DOHH2 (cell line): Measurements from ENCODE around the gene PCDHB15.
"Not testable (repeated sequence)": the region's sequence is repeated elsewhere in the genome, so short reads cannot be mapped to it uniquely, and the experiment has no call there.

Experiments used
- H3F3A ChIP-seq: fragments of 200-600 bp; sonication (generic), shearing (Covaris generic); 2 replicates; pipeline ENCODE4 v1.6.0; 2016; ENCODE audit warnings: antibody characterized with exemption, mild to moderate bottlenecking; ENCODE audit not compliant: control insufficient read depth, insufficient read depth
- H3K27ac ChIP-seq: fragments of 200-600 bp; sonication (generic); 2 replicates; pipeline ENCODE4 v1.5.1; 2014; ENCODE audit warnings: low read depth, mild to moderate bottlenecking, low read length, moderate library complexity
- H3K27me3 ChIP-seq: fragments of 200-600 bp; sonication (generic); 2 replicates; pipeline ENCODE4 v1.6.1; 2014; ENCODE audit warnings: mild to moderate bottlenecking, low read length, mixed read lengths; ENCODE audit not compliant: control insufficient read depth
- H3K36me3 ChIP-seq: fragments of 200-600 bp; sonication (generic); 2 replicates; pipeline ENCODE4 v1.6.1; 2014; ENCODE audit warnings: mild to moderate bottlenecking, low read length, moderate library complexity, mixed read lengths; ENCODE audit not compliant: control insufficient read depth
- H3K4me1 ChIP-seq: fragments of 200-600 bp; sonication (generic); 2 replicates; pipeline ENCODE4 v1.6.1; 2014; ENCODE audit warnings: mild to moderate bottlenecking, low read length, mixed read lengths; ENCODE audit not compliant: control insufficient read depth
- H3K4me2 ChIP-seq: fragments of 200-600 bp; sonication (generic); 2 replicates; pipeline ENCODE4 v1.6.0; 2014; ENCODE audit warnings: mild to moderate bottlenecking, low read length, moderate library complexity
- H3K4me3 ChIP-seq: fragments of 200-600 bp; sonication (generic); 2 replicates; pipeline ENCODE4 v1.5.1; 2014; ENCODE audit warnings: mild to moderate bottlenecking, low read length, mixed read lengths
- H3K79me2 ChIP-seq: fragments of 200-600 bp; sonication (generic); 2 replicates; pipeline ENCODE4 v1.6.1; 2014; ENCODE audit warnings: mild to moderate bottlenecking, low read length, mixed read lengths; ENCODE audit not compliant: control insufficient read depth
- H3K9me2 ChIP-seq: fragments of 200-600 bp; sonication (generic); replicated peaks from 2 replicates; pipeline ENCODE4 v1.6.1; 2014; ENCODE audit warnings: mild to moderate bottlenecking, low read length, mixed read lengths; ENCODE audit not compliant: control insufficient read depth
- H3K9me3 ChIP-seq: fragments of 200-600 bp; sonication (generic); 2 replicates; pipeline ENCODE4 v1.6.1; 2014; ENCODE audit warnings: antibody characterized with exemption, low read length, mixed read lengths; ENCODE audit not compliant: control insufficient read depth, insufficient read depth
- H4K20me1 ChIP-seq: fragments of 200-600 bp; sonication (generic); 2 replicates; pipeline ENCODE4 v1.6.0; 2014; ENCODE audit warnings: low read depth, mild to moderate bottlenecking, antibody characterized with exemption, low read length, moderate library complexity; ENCODE audit not compliant: control insufficient read depth, insufficient read depth
- CTCF ChIP-seq: fragments of 200-600 bp; sonication (generic); IDR thresholded peaks from one replicate; pipeline ENCODE4 v1.5.1; 2014; ENCODE audit warnings: antibody characterized with exemption, mild to moderate bottlenecking, low read depth, low read length; ENCODE audit not compliant: poor library complexity, severe bottlenecking
- EZH2phosphoT487 ChIP-seq: fragments of 200-600 bp; sonication (generic); IDR thresholded peaks from 2 replicates; pipeline ENCODE4 v1.6.1; 2017; ENCODE audit warnings: borderline replicate concordance, mild to moderate bottlenecking, antibody characterized with exemption, low read length, moderate library complexity, mixed read lengths

Gene PCDHB15

GRCh38 chr5:141236516-141237313, 8.5 kb upstream of the PCDHB15 start:
- no peak overlapping the region for H3K27ac ChIP-seq
- no peaks in the 10 kb centered on the region for H3K36me3 ChIP-seq
- H3K4me1 ChIP-seq: no peaks in the 10 kb centered on the region
- H3K4me3 ChIP-seq: no peak overlapping the region
- H3K27me3 ChIP-seq: no peaks in the 10 kb centered on the region
- no peaks in the 10 kb centered on the region for H4K20me1 ChIP-seq
- no peaks in the 10 kb centered on the region for H3K9me2 ChIP-seq
- H3K9me3 ChIP-seq: peaks cover 4% of the 10 kb centered on the region; the same call in 1 of the 2 replicates
- H3K79me2 ChIP-seq: no peaks in the 10 kb centered on the region
- no peak overlapping the region for H3K4me2 ChIP-seq
- no peaks in the 10 kb centered on the region for H3F3A ChIP-seq
- no peak for TF ChIP-seq EZH2phosphoT487
- TF ChIP-seq CTCF: no peak

- H3K79me2 ChIP-seq: no peaks in the 10 kb centered on the region
- no peak overlapping the region for H3K4me2 ChIP-seq
- no peak for TF ChIP-seq EZH2phosphoT487
- TF ChIP-seq CTCF: no peak
- no peak overlapping the region for H3K27ac ChIP-seq
- H3K4me3 ChIP-seq: no peak overlapping the region
- H3K36me3 ChIP-seq: no peaks in the 10 kb centered on the region
- no peaks in the 10 kb centered on the region for H3K9me2 ChIP-seq
- H3F3A ChIP-seq: no peaks in the 10 kb centered on the region
- no peaks in the 10 kb centered on the region for H3K4me1 ChIP-seq
- H3K27me3 ChIP-seq: no peaks in the 10 kb centered on the region
- no peaks in the 10 kb centered on the region for H4K20me1 ChIP-seq
- peaks cover 9% of the 10 kb centered on the region; the same call in 1 of the 2 replicates for H3K9me3 ChIP-seq
Observed at GRCh38 chr5:141241496-141241895, 3.7 kb upstream of the PCDHB15 start.

GRCh38 chr5:141246971-141247370, 1.8 kb downstream of the PCDHB15 start:
- not testable (repeated sequence) for H3K4me1 ChIP-seq, H3K4me2 ChIP-seq, H3K27me3 ChIP-seq, H3F3A ChIP-seq, H3K4me3 ChIP-seq, H3K9me2 ChIP-seq, H4K20me1 ChIP-seq, H3K79me2 ChIP-seq, H3K27ac ChIP-seq, H3K36me3 ChIP-seq
- peaks cover 10% of the 10 kb centered on the region; the same call in 1 of the 2 replicates for H3K9me3 ChIP-seq

- not testable (repeated sequence) for H3K4me3 ChIP-seq, H3K4me2 ChIP-seq, H3K27ac ChIP-seq, H3K27me3 ChIP-seq, H3K79me2 ChIP-seq, H3K36me3 ChIP-seq, H3K4me1 ChIP-seq, H4K20me1 ChIP-seq, H3K9me2 ChIP-seq, H3K9me3 ChIP-seq, H3F3A ChIP-seq
Observed at GRCh38 chr5:141247434-141247833, 2.2 kb downstream of the PCDHB15 start.
